Naive thymus-derived CD4-positive, alpha-beta T cell (primary cell): ENCODE data around the gene HSDL1. TPM values are rescaled to one million over a fixed set of nuclear protein-coding genes. Genes with fewer than 3 reads are reported as not detected.

Experiments
- ATAC-seq: fragments of 150-1000 bp; cut with Tn5 transposase; 2 replicates; pipeline ENCODE4 v1.10.0; 2021; ENCODE audit warnings: mild to moderate bottlenecking, moderate library complexity
- CTCF ChIA-PET: fragments of 350-600 bp; sonication (Branson Sonifier 250); formaldehyde crosslinking; loops from one replicate; lab custom pipeline; 2021; ENCODE audit warnings: antibody characterized with exemption; lab: Charles Lee
- POLR2A ChIA-PET: fragments of 350-600 bp; sonication (Branson Sonifier 250); formaldehyde crosslinking; loops from one replicate; lab custom pipeline; 2021; ENCODE audit warnings: antibody characterized with exemption, inconsistent platforms; lab: Charles Lee
- DNase-seq, 9 donors: peaks; one replicate each; pipeline versions ENCODE4 v3.0.0 to v3.0.0-alpha.2; 2020 to 2022; ENCODE audit warnings: mixed read lengths in 1 of 9
- H3K27ac ChIP-seq: one replicate; pipeline ENCODE4 v1.7.0; 2013; ENCODE audit warnings: mild to moderate bottlenecking, low read depth, low read length, moderate library complexity
- H3K27me3 ChIP-seq, 2 donors: one replicate each; pipeline ENCODE4 v1.7.0; 2013; ENCODE audit warnings: low read length in 2 of 2, mild to moderate bottlenecking in 2 of 2, moderate library complexity in 2 of 2; ENCODE audit not compliant: control insufficient read depth in 2 of 2, insufficient read depth in 2 of 2
- H3K36me3 ChIP-seq, 3 experiments: 1 replicate in 2 of 3; 2 replicates in 1 of 3; pipeline ENCODE4 v1.7.0; 2013; ENCODE audit warnings: low read length in 3 of 3, mild to moderate bottlenecking in 3 of 3, moderate library complexity in 1 of 3; ENCODE audit not compliant: insufficient read depth in 3 of 3, control insufficient read depth in 2 of 3
- H3K4me1 ChIP-seq, 2 donors: one replicate each; pipeline ENCODE4 v1.7.0; 2013; ENCODE audit warnings: low read length in 2 of 2, mild to moderate bottlenecking in 2 of 2, moderate library complexity in 1 of 2; ENCODE audit not compliant: control insufficient read depth in 2 of 2, insufficient read depth in 2 of 2
- H3K4me3 ChIP-seq: 2 replicates; pipeline ENCODE4 v1.7.0; 2013; ENCODE audit warnings: mild to moderate bottlenecking, low read length
- H3K9me3 ChIP-seq, 3 experiments: 1 replicate in 2 of 3; 2 replicates in 1 of 3; pipeline ENCODE4 v1.7.0; 2013; ENCODE audit warnings: low read length in 3 of 3; ENCODE audit not compliant: control insufficient read depth in 2 of 3
- H3K27ac Mint-ChIP-seq, 9 donors: one replicate each; pipeline ENCODE4 v1.8.0; 2020 to 2022; ENCODE audit warnings: mixed read lengths in 9 of 9, mild to moderate bottlenecking in 8 of 9, moderate library complexity in 5 of 9, inconsistent platforms in 2 of 9
- H3K27me3 Mint-ChIP-seq, 5 donors: one replicate each; pipeline ENCODE4 v1.8.0; 2021 to 2022; ENCODE audit warnings: mixed read lengths in 5 of 5, mild to moderate bottlenecking in 1 of 5
- H3K36me3 Mint-ChIP-seq, 5 donors: one replicate each; pipeline ENCODE4 v1.8.0; 2020 to 2022; ENCODE audit warnings: mixed read lengths in 5 of 5, mild to moderate bottlenecking in 3 of 5, inconsistent platforms in 1 of 5
- H3K4me1 Mint-ChIP-seq, 7 donors: one replicate each; pipeline ENCODE4 v1.8.0; 2020 to 2022; ENCODE audit warnings: mixed read lengths in 7 of 7, mild to moderate bottlenecking in 3 of 7, inconsistent platforms in 1 of 7
- H3K4me3 Mint-ChIP-seq, 10 donors: one replicate each; pipeline ENCODE4 v1.8.0; 2020 to 2022; ENCODE audit warnings: mild to moderate bottlenecking in 10 of 10, mixed read lengths in 10 of 10, moderate library complexity in 6 of 10, inconsistent platforms in 2 of 10
- H3K9me3 Mint-ChIP-seq, 11 donors: one replicate each; pipeline ENCODE4 v1.8.0; 2020 to 2022; ENCODE audit warnings: mixed read lengths in 11 of 11, mild to moderate bottlenecking in 4 of 11, inconsistent platforms in 1 of 11, moderate library complexity in 1 of 11
- intact Hi-C, 2 donors: fragments of 100-400 bp; cut with micrococcal nuclease; formaldehyde crosslinking; loops; one replicate each; pipeline ENCODE4 v1.15.1; 2023
- polyA plus RNA-seq, 2 donors: library from polyadenylated mRNA; unstranded; fragments of 300-500 nt; fragmentation: Illumina TruSeq; gene quantifications; one replicate each; pipeline ENCODE4 v1.2.3, GENCODE V29; 2021
- total RNA-seq, 6 experiments: library from RNA in 5 of 6; stranded (reverse) in 5 of 6; gene quantifications; 1 replicate in 5 of 6; 2 replicates in 1 of 6; pipeline ENCODE4 v1.2.3 and lab custom pipeline; 2021 to 2026

The HSDL1 gene
- total and polyA plus RNA-seq, 7 experiments from 2014 or later, result 10.1 to 26.6 (median 13.6) TPM

DNA sequence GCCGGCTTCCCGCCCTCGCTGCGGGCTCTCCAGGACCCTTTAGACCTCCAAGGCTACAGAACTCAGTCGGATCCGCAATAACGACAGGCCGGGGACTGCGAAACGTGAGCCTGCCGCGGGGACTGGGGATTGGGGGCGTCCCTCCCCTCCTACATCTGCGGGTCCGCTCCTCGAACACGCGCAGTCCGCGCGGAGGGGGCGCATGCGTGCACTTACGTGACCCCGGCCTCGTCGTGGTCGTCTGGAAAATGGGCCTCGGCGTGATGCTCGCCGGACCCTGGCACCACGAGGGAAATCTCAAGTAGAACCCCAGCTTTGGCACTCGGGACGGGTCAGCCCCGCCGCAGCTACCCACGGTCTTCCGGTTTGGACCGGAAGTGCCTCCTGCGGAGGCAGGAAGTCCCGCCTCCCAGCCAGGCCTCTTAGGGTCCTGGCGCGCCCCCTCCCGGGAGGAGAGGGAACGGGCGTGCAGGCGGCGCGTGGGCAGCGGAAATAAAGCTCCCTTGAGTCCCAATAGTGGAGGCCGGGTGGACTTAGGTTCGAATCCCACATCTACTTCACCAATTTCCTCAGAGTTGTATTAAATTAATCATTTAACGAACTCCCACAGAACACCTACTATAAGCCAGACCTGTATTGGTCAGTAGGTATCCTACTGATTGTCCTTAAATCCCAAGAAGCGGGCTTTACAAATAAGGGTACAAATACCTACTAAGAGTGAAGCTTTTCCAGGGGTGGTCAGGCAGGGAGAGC lies 41.9 kb upstream of the HSDL1 start, which contains the start of gene TAF1C:
TAF1C (minus strand) TSS at position 373 of the 753 bp plus-strand sequence. CDS start 2,069 bp downstream, outside the sequence.
- Mint-ChIP-seq H3K9me3 (no peaks in the 10 kb centered on the region), H3K27me3 (no peaks in the 10 kb centered on the region), H3K4me3 (peak within 1 kb of the TSS; percentile 89 to 94 (median 92)), H3K27ac (peak within 1 kb of the TSS; percentile 78 to 95 (median 91)), H3K4me1 (peaks cover 22 to 29% (median 25%) of the 10 kb centered on the region in 7 donors), H3K36me3 (peaks cover 0 to 17% (median 5%) of the 10 kb centered on the region in 5 donors)
- peak; percentile 81 to 94 (median 87) for DNase-seq
- peak within 1 kb of the TSS; percentile 80 for H3K27ac ChIP-seq
- H3K27me3 ChIP-seq, result no peaks in the 10 kb centered on the region
- ChIA-PET POLR2A (interaction anchor here (0.8 to 1.2 kb wide), 4 partner anchors 49 to 304 kb away, joined by 3 to 6 read pairs (median 3); partner anchors contain the start of gene MBTPS1), CTCF (interaction anchor here (0.5 to 1.4 kb wide), 9 partner anchors 70 to 1430 kb away, joined by 3 to 31 read pairs (median 3); partner anchors contain the start of gene MBTPS1)
- H3K4me3 ChIP-seq, result peak within 1 kb of the TSS; percentile 91
- H3K9me3 ChIP-seq, result no peaks in the 10 kb centered on the region
- peaks cover 0 to 37% (median 9%) of the 10 kb centered on the region in 3 experiments for H3K36me3 ChIP-seq
- peak; percentile 99 for ATAC-seq
- H3K4me1 ChIP-seq, result peaks cover 0 to 6% of the 10 kb centered on the region in 2 donors
- intact Hi-C loops, result loop anchor here (1.0 to 10.0 kb wide), 12 partner anchors 42 to 840 kb away; partner anchors contain the start of genes DNAAF1 (in 2 of the 2), HSBP1 (in 2 of the 2), HSDL1 (in 2 of the 2) and MBTPS1 (in 2 of the 2)

DNA sequence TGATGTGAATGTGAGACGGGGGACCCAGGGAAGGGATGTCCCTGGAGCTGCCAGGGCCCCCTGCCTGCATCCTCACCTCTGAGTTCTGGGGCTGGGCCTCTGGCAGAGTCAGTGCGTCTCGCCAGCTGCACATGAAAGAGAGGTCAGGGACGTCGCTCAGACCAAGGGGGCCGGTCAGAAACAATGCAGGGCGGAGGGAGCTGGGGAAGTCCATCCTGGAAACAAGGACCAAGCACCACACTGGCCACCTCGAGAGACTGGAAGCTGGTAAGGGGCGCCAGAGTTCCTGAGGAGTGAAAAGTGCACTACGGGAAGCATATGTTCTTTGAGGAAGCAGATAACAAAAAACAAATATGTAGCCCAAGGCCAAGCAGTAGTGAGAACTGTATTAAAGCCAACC lies 39.8 kb upstream of the HSDL1 start:
- Mint-ChIP-seq H3K4me3 (peak overlapping the region; percentile 74 to 94 (median 92)), H3K4me1 (peaks cover 22 to 29% (median 25%) of the 10 kb centered on the region in 7 donors), H3K27me3 (no peaks in the 10 kb centered on the region), H3K27ac (peak overlapping the region in 7 of 9 donors; percentile 24 to 95 (median 87)), H3K36me3 (peaks cover 0 to 23% (median 5%) of the 10 kb centered on the region in 5 donors), H3K9me3 (no peaks in the 10 kb centered on the region)
- Histone ChIP-seq H3K27ac (no peak overlapping the region), H3K4me3 (no peak overlapping the region), H3K36me3 (peaks cover 0 to 58% (median 9%) of the 10 kb centered on the region in 3 experiments), H3K4me1 (peaks cover 0 to 6% of the 10 kb centered on the region in 2 donors), H3K9me3 (no peaks in the 10 kb centered on the region), H3K27me3 (no peaks in the 10 kb centered on the region)
- CTCF ChIA-PET, result interaction anchor here (1.4 kb wide), 1 partner anchor 10 kb away, joined by 4 read pairs; no protein-coding TSS in a partner anchor
- DNase-seq (no peak), ATAC-seq (no peak)
- POLR2A ChIA-PET, result no interaction called here
- intact Hi-C loops, result loop anchor here (5.0 to 10.0 kb wide), 3 partner anchors 287 to 843 kb away; partner anchors contain the start of genes MEAK7 (in 2 of the 2), KIAA0513 (in 1 of the 2) and MLYCD (in 1 of the 2)

DNA sequence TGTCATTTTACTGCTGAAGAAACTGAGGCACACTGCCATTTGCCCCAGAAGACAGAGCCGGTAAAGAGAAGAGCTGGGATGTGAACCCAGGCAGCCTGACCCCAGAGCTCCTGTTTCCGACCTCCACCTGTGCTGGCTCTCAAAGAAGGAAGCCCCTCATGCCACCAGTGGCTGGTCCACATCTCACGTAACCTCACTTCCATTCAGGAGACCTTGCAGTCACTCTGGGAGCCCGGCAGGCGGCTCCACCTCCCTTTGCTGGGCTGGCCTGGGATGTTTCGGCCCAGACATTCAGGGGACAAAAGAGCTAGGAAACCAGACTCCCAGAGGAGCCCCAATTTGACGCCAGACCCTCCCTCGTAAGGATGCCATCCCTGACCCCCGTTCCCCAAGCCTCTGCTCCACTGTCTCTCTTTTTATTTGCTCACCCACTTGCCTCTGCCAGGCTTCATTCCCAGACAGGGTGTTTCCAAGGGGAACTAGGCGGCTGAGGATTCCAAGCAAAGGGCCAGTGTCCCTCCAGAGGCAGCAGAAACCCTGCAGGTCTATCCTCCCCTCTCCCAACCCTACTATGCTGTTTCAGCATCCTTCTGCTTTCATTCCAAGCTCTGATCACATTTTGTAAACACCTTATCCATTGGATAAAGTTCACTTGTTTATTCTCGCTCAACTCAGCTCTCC lies 39.1 kb upstream of the HSDL1 start:
- no peak for ATAC-seq
- Histone ChIP-seq H3K36me3 (peaks cover 0 to 65% (median 9%) of the 10 kb centered on the region in 3 experiments), H3K9me3 (no peaks in the 10 kb centered on the region), H3K27me3 (no peaks in the 10 kb centered on the region), H3K4me3 (no peak overlapping the region), H3K4me1 (peaks cover 0 to 6% of the 10 kb centered on the region in 2 donors), H3K27ac (no peak overlapping the region)
- Mint-ChIP-seq H3K36me3 (peaks cover 0 to 23% (median 5%) of the 10 kb centered on the region in 5 donors), H3K9me3 (no peaks in the 10 kb centered on the region), H3K4me1 (peaks cover 22 to 29% (median 25%) of the 10 kb centered on the region in 7 donors), H3K27ac (peak overlapping the region in 3 of 9 donors; percentile 32 to 62 (median 33)), H3K27me3 (no peaks in the 10 kb centered on the region), H3K4me3 (peak overlapping the region in 3 of 10 donors; percentile 4 to 16 (median 15))
- DNase-seq, result no peak
- ChIA-PET POLR2A (no interaction called here), CTCF (interaction anchor here (1.4 kb wide), 1 partner anchor 9 kb away, joined by 4 read pairs; no protein-coding TSS in a partner anchor)
- intact Hi-C loops, result loop anchor here (10.0 kb wide), 1 partner anchor 321 kb away; the partner anchor contains the start of gene MEAK7 (in 2 of the 2)

DNA sequence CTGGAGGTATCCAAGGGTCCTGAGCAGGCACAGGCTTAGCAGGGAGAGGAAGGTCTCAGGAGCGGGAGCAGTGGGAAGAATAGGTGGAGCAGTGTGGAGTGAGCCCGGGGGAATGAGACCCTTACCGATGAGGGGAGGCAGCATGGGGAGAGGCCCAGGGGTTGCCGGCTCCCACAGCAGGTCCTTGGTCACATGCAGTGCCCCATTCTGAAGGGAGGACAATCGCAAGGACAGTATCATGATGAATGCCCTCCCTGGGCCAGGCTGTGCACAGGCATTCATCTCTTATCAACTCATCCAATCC lies 38.5 kb upstream of the HSDL1 start:
- Histone ChIP-seq H3K27me3 (no peaks in the 10 kb centered on the region), H3K4me1 (peaks cover 0 to 6% of the 10 kb centered on the region in 2 donors), H3K4me3 (no peak overlapping the region), H3K27ac (no peak overlapping the region), H3K36me3 (peaks cover 0 to 70% (median 9%) of the 10 kb centered on the region in 3 experiments), H3K9me3 (no peaks in the 10 kb centered on the region)
- no peaks in the 10 kb centered on the region for H3K9me3 Mint-ChIP-seq
- no peak for ATAC-seq
- peaks cover 22 to 29% (median 25%) of the 10 kb centered on the region in 7 donors for H3K4me1 Mint-ChIP-seq
- ChIA-PET CTCF (no interaction called here), POLR2A (no interaction called here)
- DNase-seq, result no peak
- H3K27me3 Mint-ChIP-seq, result no peaks in the 10 kb centered on the region
- peak overlapping the region in 1 of 9 donors; percentile 42 for H3K27ac Mint-ChIP-seq
- H3K4me3 Mint-ChIP-seq, result peak overlapping the region in 1 of 10 donors; percentile 4
- intact Hi-C loops, result loop anchor here (10.0 kb wide), 1 partner anchor 321 kb away; the partner anchor contains the start of gene MEAK7 (in 2 of the 2)
- H3K36me3 Mint-ChIP-seq, result peaks cover 0 to 23% (median 5%) of the 10 kb centered on the region in 5 donors

DNA sequence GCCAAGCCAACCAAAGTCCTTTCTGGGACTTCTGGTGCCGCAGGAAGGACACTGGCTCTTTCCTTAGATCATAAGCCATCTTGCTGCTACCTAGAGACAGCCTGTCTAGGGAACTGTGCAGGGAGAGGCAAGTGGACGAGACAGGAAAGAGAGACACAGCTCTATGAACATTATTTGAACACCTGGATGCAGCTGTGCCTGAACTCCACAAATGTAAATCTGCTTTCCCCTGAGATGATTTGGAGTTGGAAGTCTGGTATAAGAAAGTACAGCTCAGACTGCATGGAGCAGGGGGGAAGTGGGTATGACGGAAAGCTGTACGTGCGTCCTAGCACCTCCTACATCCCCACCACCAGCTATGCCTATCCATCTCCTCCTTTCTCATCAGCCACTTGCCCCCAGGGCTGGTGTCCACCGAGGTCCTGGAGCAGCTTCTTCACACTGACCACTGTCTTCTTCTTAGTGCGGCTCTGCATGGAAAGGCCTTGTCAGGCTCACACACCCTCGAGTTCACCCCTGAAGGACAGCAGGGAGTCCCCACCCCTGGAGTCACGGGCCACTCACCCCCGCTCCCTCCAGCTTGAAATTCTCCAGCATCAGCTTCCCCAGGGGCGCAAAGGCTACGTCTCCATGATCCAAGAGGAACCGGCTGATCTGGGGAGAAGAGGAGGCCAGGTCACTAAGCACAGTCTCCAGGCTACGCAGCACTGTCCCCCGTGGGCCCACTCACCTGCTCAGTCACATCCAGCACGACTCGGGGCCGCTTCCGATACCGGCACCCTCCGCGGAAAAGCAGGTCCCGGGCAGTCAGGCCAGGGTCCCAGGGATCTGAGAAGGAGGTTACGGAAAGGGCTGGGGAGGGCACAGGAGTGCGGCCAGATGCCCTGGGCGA lies 37.9 kb upstream of the HSDL1 start:
- Histone ChIP-seq H3K9me3 (no peaks in the 10 kb centered on the region), H3K27ac (no peak overlapping the region), H3K27me3 (no peaks in the 10 kb centered on the region), H3K36me3 (peaks cover 0 to 76% (median 9%) of the 10 kb centered on the region in 3 experiments), H3K4me1 (peaks cover 0 to 6% of the 10 kb centered on the region in 2 donors), H3K4me3 (no peak overlapping the region)
- ATAC-seq (no peak), DNase-seq (no peak)
- ChIA-PET CTCF (interaction anchor here (1.2 kb wide), 1 partner anchor 253 kb away, joined by 3 read pairs; no protein-coding TSS in a partner anchor), POLR2A (no interaction called here)
- Mint-ChIP-seq H3K27me3 (no peaks in the 10 kb centered on the region), H3K4me3 (peak overlapping the region in 1 of 10 donors; percentile 38), H3K9me3 (no peaks in the 10 kb centered on the region), H3K36me3 (peaks cover 0 to 23% (median 5%) of the 10 kb centered on the region in 5 donors), H3K4me1 (peaks cover 22 to 29% (median 25%) of the 10 kb centered on the region in 7 donors), H3K27ac (peak overlapping the region in 1 of 9 donors; percentile 42)
- intact Hi-C loops, result loop anchor here (10.0 kb wide), 1 partner anchor 322 kb away; the partner anchor contains the start of gene MEAK7 (in 2 of the 2)
